Sigmoid colon (tissue), 4 donors: Measurements from ENCODE around the gene EIF4A3.

Experiments used
- EP300 ChIP-seq, 4 donors: sonication (generic); formaldehyde crosslinking; IDR thresholded peaks; one replicate each; pipeline ENCODE4 v1.6.1; 2017; ENCODE audit warnings: antibody characterized with exemption in 4 of 4
- POLR2A ChIP-seq, 2 donors: fragments of 450-650 bp; IDR thresholded peaks; one replicate each; pipeline ENCODE4 v1.6.1; 2016; ENCODE audit warnings: antibody characterized with exemption in 2 of 2, mild to moderate bottlenecking in 2 of 2, moderate library complexity in 2 of 2
- POLR2AphosphoS5 ChIP-seq, 4 donors: sonication (generic); formaldehyde crosslinking; IDR thresholded peaks; one replicate each; pipeline ENCODE4 v1.6.1; 2017; ENCODE audit warnings: antibody characterized with exemption in 4 of 4
- TF ChIP-seq, protein P1 (sequence below), 4 experiments: fragments of 450-650 bp in 3 of 4; fragments of 200-600 bp in 1 of 4; IDR thresholded peaks; one replicate each; pipeline ENCODE4 v1.5.1; 2016 to 2019; ENCODE audit warnings: antibody characterized with exemption in 4 of 4, mild to moderate bottlenecking in 3 of 4, moderate library complexity in 2 of 4

DNA sequence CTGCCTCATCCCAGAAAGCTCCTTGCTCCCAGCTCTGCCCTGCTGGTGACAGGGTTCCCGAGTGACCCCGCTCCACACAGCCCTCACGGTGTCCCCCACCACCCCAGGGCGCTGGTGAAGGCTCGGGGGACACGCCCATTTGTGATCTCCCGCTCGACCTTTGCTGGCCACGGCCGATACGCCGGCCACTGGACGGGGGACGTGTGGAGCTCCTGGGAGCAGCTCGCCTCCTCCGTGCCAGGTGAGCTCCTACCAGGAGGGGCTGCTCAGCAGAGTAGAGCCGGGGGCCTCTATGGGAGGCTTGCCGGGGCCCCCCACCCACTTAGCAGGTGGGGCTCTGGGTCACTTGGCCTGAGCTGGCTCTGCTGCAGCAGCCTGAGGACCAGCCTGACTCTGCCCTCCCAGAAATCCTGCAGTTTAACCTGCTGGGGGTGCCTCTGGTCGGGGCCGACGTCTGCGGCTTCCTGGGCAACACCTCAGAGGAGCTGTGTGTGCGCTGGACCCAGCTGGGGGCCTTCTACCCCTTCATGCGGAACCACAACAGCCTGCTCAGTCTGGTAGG is 34.4 kb downstream of the EIF4A3 start:
- TF ChIP-seq POLR2A (IDR thresholded peaks at IDR 0.05) (no peak), POLR2AphosphoS5 (IDR thresholded peaks at IDR 0.05) (no peak), EP300 (IDR thresholded peaks at IDR 0.05) (no peak)
- TF ChIP-seq, protein P1, sequence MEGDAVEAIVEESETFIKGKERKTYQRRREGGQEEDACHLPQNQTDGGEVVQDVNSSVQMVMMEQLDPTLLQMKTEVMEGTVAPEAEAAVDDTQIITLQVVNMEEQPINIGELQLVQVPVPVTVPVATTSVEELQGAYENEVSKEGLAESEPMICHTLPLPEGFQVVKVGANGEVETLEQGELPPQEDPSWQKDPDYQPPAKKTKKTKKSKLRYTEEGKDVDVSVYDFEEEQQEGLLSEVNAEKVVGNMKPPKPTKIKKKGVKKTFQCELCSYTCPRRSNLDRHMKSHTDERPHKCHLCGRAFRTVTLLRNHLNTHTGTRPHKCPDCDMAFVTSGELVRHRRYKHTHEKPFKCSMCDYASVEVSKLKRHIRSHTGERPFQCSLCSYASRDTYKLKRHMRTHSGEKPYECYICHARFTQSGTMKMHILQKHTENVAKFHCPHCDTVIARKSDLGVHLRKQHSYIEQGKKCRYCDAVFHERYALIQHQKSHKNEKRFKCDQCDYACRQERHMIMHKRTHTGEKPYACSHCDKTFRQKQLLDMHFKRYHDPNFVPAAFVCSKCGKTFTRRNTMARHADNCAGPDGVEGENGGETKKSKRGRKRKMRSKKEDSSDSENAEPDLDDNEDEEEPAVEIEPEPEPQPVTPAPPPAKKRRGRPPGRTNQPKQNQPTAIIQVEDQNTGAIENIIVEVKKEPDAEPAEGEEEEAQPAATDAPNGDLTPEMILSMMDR (IDR thresholded peaks at IDR 0.05) = no peak
